Measurements from ENCODE around the gene KIAA1217.
"Not testable (repeated sequence)": the region's sequence is repeated elsewhere in the genome, so short reads cannot be mapped to it uniquely, and the experiment has no call there.

The KIAA1217 gene

DNA sequence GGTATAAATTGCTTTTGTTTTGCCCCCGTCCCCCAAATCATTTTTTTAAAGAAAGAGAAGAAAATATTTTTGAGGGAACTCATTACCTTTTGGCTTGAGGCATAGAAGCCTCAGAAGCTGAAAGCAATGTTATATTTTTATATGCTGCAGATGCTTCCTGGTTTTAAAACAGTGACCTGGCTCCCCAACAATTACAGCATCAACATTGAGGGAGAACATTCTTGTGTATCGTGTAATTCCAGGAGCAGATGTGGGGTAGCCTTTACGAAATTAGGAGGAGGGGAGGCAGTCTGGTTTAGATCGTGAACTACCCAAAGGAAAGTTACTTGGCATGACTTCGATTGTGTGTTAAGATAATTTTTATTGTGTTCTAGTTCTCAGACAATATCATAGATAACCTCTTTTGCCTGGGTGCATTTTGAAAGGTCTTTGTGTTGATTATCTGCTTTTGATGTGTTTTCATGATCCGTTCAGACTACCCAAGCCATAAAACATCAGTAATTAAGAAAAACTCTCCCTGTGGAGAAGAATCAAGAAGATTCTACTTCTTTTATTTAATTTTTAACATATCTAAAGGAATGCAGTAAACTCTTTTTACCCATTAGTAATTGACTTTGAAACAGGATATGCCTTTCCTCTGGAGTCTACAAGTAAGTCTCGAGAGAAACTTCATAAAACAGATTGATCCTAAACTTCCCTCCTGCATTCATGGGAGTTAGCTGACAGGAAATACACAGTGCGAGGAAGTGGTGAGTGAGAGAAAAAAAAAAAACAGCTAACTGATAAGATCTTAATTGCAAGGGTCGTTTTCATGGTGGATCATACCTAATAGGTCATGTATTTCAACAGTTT, 141.4 kb downstream of the KIAA1217 start:
- no peak overlapping the region for H3K4me3 ChIP-seq (ENCODE audit: low read length)
- H3K27me3 ChIP-seq (ENCODE audit: control insufficient read depth, insufficient read depth, low read length) = no peaks in the 10 kb centered on the region
- no peak overlapping the region for H3K9ac ChIP-seq (ENCODE audit: low read length)
- H3K36me3 ChIP-seq (ENCODE audit: control insufficient read depth, insufficient read depth, low read length) = no peaks in the 10 kb centered on the region
- no peaks in the 10 kb centered on the region for H3K4me1 ChIP-seq (ENCODE audit: control insufficient read depth, insufficient read depth, low read length)
- H3K9me3 ChIP-seq (ENCODE audit: control insufficient read depth, low read length) = no peaks in the 10 kb centered on the region

DNA sequence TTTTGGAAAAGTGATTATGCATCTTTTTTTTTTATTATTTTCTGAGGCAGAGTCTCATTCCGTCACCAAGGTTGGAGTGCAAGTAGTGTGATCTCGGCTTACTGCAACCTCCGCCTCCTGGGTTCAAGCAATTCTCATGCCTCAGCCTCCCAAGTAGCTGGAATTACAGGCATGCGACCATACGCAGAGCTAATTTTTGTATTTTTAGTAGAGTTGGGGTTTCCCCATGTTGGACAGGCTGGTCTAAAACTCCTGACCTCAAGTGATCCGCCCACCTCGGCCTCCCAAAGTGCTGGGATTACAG, 141.9 kb downstream of the KIAA1217 start:
- not testable (repeated sequence) for H3K4me1 ChIP-seq (ENCODE audit: control insufficient read depth, insufficient read depth, low read length); H3K9ac ChIP-seq (ENCODE audit: low read length); H3K9me3 ChIP-seq (ENCODE audit: control insufficient read depth, low read length); H3K4me3 ChIP-seq (ENCODE audit: low read length); H3K27me3 ChIP-seq (ENCODE audit: control insufficient read depth, insufficient read depth, low read length); H3K36me3 ChIP-seq (ENCODE audit: control insufficient read depth, insufficient read depth, low read length)

- Histone ChIP-seq H3K27me3 (ENCODE audit: control insufficient read depth, insufficient read depth, low read length) (no peaks in the 10 kb centered on the region), H3K4me3 (ENCODE audit: low read length) (no peak overlapping the region), H3K9me3 (ENCODE audit: control insufficient read depth, low read length) (no peaks in the 10 kb centered on the region), H3K4me1 (ENCODE audit: control insufficient read depth, insufficient read depth, low read length) (no peaks in the 10 kb centered on the region), H3K36me3 (ENCODE audit: control insufficient read depth, insufficient read depth, low read length) (no peaks in the 10 kb centered on the region), H3K9ac (ENCODE audit: low read length) (no peak overlapping the region)
Observed at GRCh38 chr10:24351961-24352360, 143.0 kb downstream of the KIAA1217 start.

- no peak overlapping the region for H3K9ac ChIP-seq (ENCODE audit: low read length)
- no peaks in the 10 kb centered on the region for H3K27me3 ChIP-seq (ENCODE audit: control insufficient read depth, insufficient read depth, low read length)
- no peaks in the 10 kb centered on the region for H3K9me3 ChIP-seq (ENCODE audit: control insufficient read depth, low read length)
- H3K36me3 ChIP-seq (ENCODE audit: control insufficient read depth, insufficient read depth, low read length) = no peaks in the 10 kb centered on the region
- H3K4me1 ChIP-seq (ENCODE audit: control insufficient read depth, insufficient read depth, low read length) = no peaks in the 10 kb centered on the region
- no peak overlapping the region for H3K4me3 ChIP-seq (ENCODE audit: low read length)
Observed at GRCh38 chr10:24352399-24352798, 143.5 kb downstream of the KIAA1217 start.

GRCh38 chr10:24353319-24353718, 144.4 kb downstream of the KIAA1217 start:
- Histone ChIP-seq H3K9ac (ENCODE audit: low read length) (no peak overlapping the region), H3K4me1 (ENCODE audit: control insufficient read depth, insufficient read depth, low read length) (no peaks in the 10 kb centered on the region), H3K9me3 (ENCODE audit: control insufficient read depth, low read length) (no peaks in the 10 kb centered on the region), H3K27me3 (ENCODE audit: control insufficient read depth, insufficient read depth, low read length) (no peaks in the 10 kb centered on the region), H3K4me3 (ENCODE audit: low read length) (no peak overlapping the region), H3K36me3 (ENCODE audit: control insufficient read depth, insufficient read depth, low read length) (no peaks in the 10 kb centered on the region)

- no peak overlapping the region for H3K4me3 ChIP-seq (ENCODE audit: low read length)
- no peaks in the 10 kb centered on the region for H3K27me3 ChIP-seq (ENCODE audit: control insufficient read depth, insufficient read depth, low read length)
- H3K4me1 ChIP-seq (ENCODE audit: control insufficient read depth, insufficient read depth, low read length) = no peaks in the 10 kb centered on the region
Observed at GRCh38 chr10:24355056-24355688, 146.2 kb downstream of the KIAA1217 start.

GRCh38 chr10:24357344-24358004, 148.5 kb downstream of the KIAA1217 start:
- H3K4me3 ChIP-seq (ENCODE audit: low read length) = no peak overlapping the region
- no peaks in the 10 kb centered on the region for H3K27me3 ChIP-seq (ENCODE audit: control insufficient read depth, insufficient read depth, low read length)
- H3K9ac ChIP-seq (ENCODE audit: low read length) = no peak overlapping the region
- no peaks in the 10 kb centered on the region for H3K4me1 ChIP-seq (ENCODE audit: control insufficient read depth, insufficient read depth, low read length)
- no peaks in the 10 kb centered on the region for H3K36me3 ChIP-seq (ENCODE audit: control insufficient read depth, insufficient read depth, low read length)
- H3K9me3 ChIP-seq (ENCODE audit: control insufficient read depth, low read length) = no peaks in the 10 kb centered on the region

More at GRCh38 chr10:24355056-24355688, 146.2 kb downstream of the KIAA1217 start:
- H3K9ac ChIP-seq (ENCODE audit: low read length) = no peak overlapping the region
- no peaks in the 10 kb centered on the region for H3K9me3 ChIP-seq (ENCODE audit: control insufficient read depth, low read length)
- no peaks in the 10 kb centered on the region for H3K36me3 ChIP-seq (ENCODE audit: control insufficient read depth, insufficient read depth, low read length)

- Histone ChIP-seq H3K27me3 (ENCODE audit: control insufficient read depth, insufficient read depth, low read length) (no peaks in the 10 kb centered on the region), H3K4me3 (ENCODE audit: low read length) (no peak overlapping the region), H3K4me1 (ENCODE audit: control insufficient read depth, insufficient read depth, low read length) (no peaks in the 10 kb centered on the region), H3K36me3 (ENCODE audit: control insufficient read depth, insufficient read depth, low read length) (no peaks in the 10 kb centered on the region), H3K9me3 (ENCODE audit: control insufficient read depth, low read length) (no peaks in the 10 kb centered on the region), H3K9ac (ENCODE audit: low read length) (no peak overlapping the region)
Observed at GRCh38 chr10:24358022-24358421, 149.1 kb downstream of the KIAA1217 start.

GRCh38 chr10:24360282-24361127, 151.6 kb downstream of the KIAA1217 start:
- no peaks in the 10 kb centered on the region for H3K9me3 ChIP-seq (ENCODE audit: control insufficient read depth, low read length)
- H3K27me3 ChIP-seq (ENCODE audit: control insufficient read depth, insufficient read depth, low read length) = no peaks in the 10 kb centered on the region
- H3K9ac ChIP-seq (ENCODE audit: low read length) = no peak overlapping the region
- no peaks in the 10 kb centered on the region for H3K36me3 ChIP-seq (ENCODE audit: control insufficient read depth, insufficient read depth, low read length)
- no peaks in the 10 kb centered on the region for H3K4me1 ChIP-seq (ENCODE audit: control insufficient read depth, insufficient read depth, low read length)
- no peak overlapping the region for H3K4me3 ChIP-seq (ENCODE audit: low read length)

GRCh38 chr10:24363070-24363469, 154.1 kb downstream of the KIAA1217 start:
- H3K9ac ChIP-seq (ENCODE audit: low read length) = no peak overlapping the region
- H3K4me3 ChIP-seq (ENCODE audit: low read length) = no peak overlapping the region

GRCh38 chr10:24367688-24368087, 158.8 kb downstream of the KIAA1217 start:
- Histone ChIP-seq H3K36me3 (ENCODE audit: control insufficient read depth, insufficient read depth, low read length) (no peaks in the 10 kb centered on the region), H3K4me1 (ENCODE audit: control insufficient read depth, insufficient read depth, low read length) (no peaks in the 10 kb centered on the region), H3K4me3 (ENCODE audit: low read length) (no peak overlapping the region), H3K27me3 (ENCODE audit: control insufficient read depth, insufficient read depth, low read length) (no peaks in the 10 kb centered on the region), H3K9me3 (ENCODE audit: control insufficient read depth, low read length) (no peaks in the 10 kb centered on the region), H3K9ac (ENCODE audit: low read length) (no peak overlapping the region)

More at GRCh38 chr10:24363070-24363469, 154.1 kb downstream of the KIAA1217 start:
- Histone ChIP-seq H3K4me1 (ENCODE audit: control insufficient read depth, insufficient read depth, low read length) (no peaks in the 10 kb centered on the region), H3K27me3 (ENCODE audit: control insufficient read depth, insufficient read depth, low read length) (no peaks in the 10 kb centered on the region), H3K36me3 (ENCODE audit: control insufficient read depth, insufficient read depth, low read length) (no peaks in the 10 kb centered on the region), H3K9me3 (ENCODE audit: control insufficient read depth, low read length) (no peaks in the 10 kb centered on the region)

Data from mucosa of stomach (tissue), 1 donor.